Neural cell (in vitro differentiated cells): Measurements from ENCODE around the gene TSPAN18. TPM values are rescaled to one million over a fixed set of nuclear protein-coding genes. Genes with fewer than 3 reads are reported as not detected.

Source experiments
- H2AFZ ChIP-seq: fragments of 200-600, 300-800 bp; sonication (generic), shearing (Covaris generic); 2 replicates; pipeline ENCODE4 v1.6.0; 2014; ENCODE audit warnings: low read depth, mild to moderate bottlenecking, antibody characterized with exemption, low read length, moderate library complexity
- H3F3A ChIP-seq: fragments of 200-600 bp; shearing (Covaris generic); 2 replicates; pipeline ENCODE4 v1.6.1; 2016; ENCODE audit warnings: mild to moderate bottlenecking, moderate library complexity, mixed read lengths, antibody characterized with exemption, low read length; ENCODE audit not compliant: insufficient read depth, poor library complexity, severe bottlenecking
- H3K27ac ChIP-seq: fragments of 200-600, 300-800 bp; sonication (generic), shearing (Covaris generic); 2 replicates; pipeline ENCODE4 v1.5.1; 2014; ENCODE audit warnings: mild to moderate bottlenecking, low read length, moderate library complexity
- H3K27me3 ChIP-seq: fragments of 300-800, 200-600 bp; sonication (generic), shearing (Covaris generic); 2 replicates; pipeline ENCODE4 v1.6.0; 2014; ENCODE audit warnings: mild to moderate bottlenecking, low read depth, low read length, moderate library complexity; ENCODE audit not compliant: insufficient read depth
- H3K36me3 ChIP-seq: fragments of 300-800, 200-600 bp; sonication (generic), shearing (Covaris generic); 2 replicates; pipeline ENCODE4 v1.5.1; 2014; ENCODE audit warnings: mild to moderate bottlenecking, antibody characterized with exemption, low read length, moderate library complexity; ENCODE audit not compliant: insufficient read depth
- H3K4me2 ChIP-seq: fragments of 300-800, 200-600 bp; sonication (generic), shearing (Covaris generic); 2 replicates; pipeline ENCODE4 v1.6.0; 2014; ENCODE audit warnings: mild to moderate bottlenecking, low read length
- H3K4me3 ChIP-seq: fragments of 300-800, 200-600 bp; sonication (generic), shearing (Covaris generic); 2 replicates; pipeline ENCODE4 v1.5.1; 2014; ENCODE audit warnings: mild to moderate bottlenecking, low read length, moderate library complexity
- H3K79me2 ChIP-seq: fragments of 200-600 bp; shearing (Covaris generic); replicated peaks from 2 replicates; pipeline ENCODE4 v1.6.0; 2014; ENCODE audit warnings: mild to moderate bottlenecking, low read length, moderate library complexity; ENCODE audit not compliant: insufficient read depth
- H3K9ac ChIP-seq: fragments of 300-800, 200-600 bp; sonication (generic), shearing (Covaris generic); 2 replicates; pipeline ENCODE4 v1.6.1; 2016; ENCODE audit warnings: mild to moderate bottlenecking, low read length, mixed read lengths
- H3K9me2 ChIP-seq: fragments of 200-600 bp; shearing (Covaris generic); 2 replicates; pipeline ENCODE4 v1.6.1; 2016; ENCODE audit warnings: mild to moderate bottlenecking, low read length, mixed read lengths; ENCODE audit not compliant: insufficient read depth
- H3K9me3 ChIP-seq: fragments of 200-600, 300-800 bp; sonication (generic), shearing (Covaris generic); 2 replicates; pipeline ENCODE4 v1.6.1; 2016; ENCODE audit warnings: mild to moderate bottlenecking, mixed run types, low read length, moderate library complexity, mixed read lengths
- H4K20me1 ChIP-seq: fragments of 200-600 bp; shearing (Covaris generic); 2 replicates; pipeline ENCODE4 v1.6.1; 2016; ENCODE audit warnings: mild to moderate bottlenecking, mixed run types; ENCODE audit not compliant: insufficient read depth
- CTCF ChIP-seq: fragments of 450-650 bp; IDR thresholded peaks from 2 replicates; pipeline ENCODE4 v1.5.1; 2014; ENCODE audit warnings: antibody characterized with exemption, mild to moderate bottlenecking, moderate library complexity; ENCODE audit not compliant: poor library complexity, severe bottlenecking
- EP300 ChIP-seq: fragments of 450-650 bp; conservative IDR thresholded peaks from 2 replicates; pipeline ENCODE4 v1.6.1; 2014; ENCODE audit warnings: antibody characterized with exemption, mild to moderate bottlenecking, moderate library complexity; ENCODE audit not compliant: poor library complexity, severe bottlenecking
- EZH2 ChIP-seq: fragments of 200-600, 300-800 bp; shearing (Covaris generic), sonication (generic); IDR thresholded peaks from 2 replicates; pipeline ENCODE4 v1.6.1; 2014; ENCODE audit warnings: antibody characterized with exemption, low read length, borderline replicate concordance, mild to moderate bottlenecking; ENCODE audit not compliant: insufficient read depth, poor library complexity, severe bottlenecking
- MXI1 ChIP-seq: fragments of 450-650 bp; conservative IDR thresholded peaks from 2 replicates; pipeline ENCODE4 v1.6.1; 2014; ENCODE audit warnings: antibody characterized with exemption, mild to moderate bottlenecking; ENCODE audit not compliant: poor library complexity, severe bottlenecking
- POLR2AphosphoS5 ChIP-seq: IDR thresholded peaks from 2 replicates; pipeline ENCODE4 v1.6.1; 2012
- RAD21 ChIP-seq: fragments of 450-650 bp; conservative IDR thresholded peaks from 2 replicates; pipeline ENCODE4 v1.6.1; 2014; ENCODE audit warnings: antibody characterized with exemption, mild to moderate bottlenecking, moderate library complexity
- REST ChIP-seq: IDR thresholded peaks from 2 replicates; pipeline ENCODE4 v1.6.1; 2012; ENCODE audit warnings: borderline replicate concordance
- SMC3 ChIP-seq: fragments of 450-650 bp; conservative IDR thresholded peaks from 2 replicates; pipeline ENCODE4 v1.6.1; 2014; ENCODE audit warnings: antibody characterized with exemption, mild to moderate bottlenecking, moderate library complexity; ENCODE audit not compliant: poor library complexity
- TAF1 ChIP-seq: IDR thresholded peaks from 2 replicates; pipeline ENCODE4 v1.6.1; 2012; ENCODE audit warnings: low read depth
- polyA plus RNA-seq: library from polyadenylated mRNA; depleted of rRNA; stranded (reverse); fragments of >200 nt; gene quantifications from 2 replicates; pipeline ENCODE4 v1.2.3, GENCODE V29; 2014

The TSPAN18 gene
- polyA plus RNA-seq, 1 donor from 2014 or later: 8.4 TPM

GRCh38 chr11:44963136-44963535 is 236.4 kb downstream of the TSPAN18 start:
- TF ChIP-seq EZH2 (no peak), MXI1 (no peak), REST (no peak), SMC3 (no peak), TAF1 (no peak), RAD21 (no peak), EP300 (no peak), CTCF (no peak), POLR2AphosphoS5 (no peak)
- H3K27ac ChIP-seq: no peak overlapping the region
- no peaks in the 10 kb centered on the region for H3K9me3 ChIP-seq
- H3K9ac ChIP-seq: no peak overlapping the region
- no peaks in the 10 kb centered on the region for H3F3A ChIP-seq
- no peaks in the 10 kb centered on the region for H3K36me3 ChIP-seq
- H3K4me3 ChIP-seq: no peak overlapping the region
- no peaks in the 10 kb centered on the region for H3K27me3 ChIP-seq
- no peak overlapping the region for H3K4me2 ChIP-seq
- no peaks in the 10 kb centered on the region for H3K79me2 ChIP-seq
- H2AFZ ChIP-seq: no peak overlapping the region
- H4K20me1 ChIP-seq: no peaks in the 10 kb centered on the region
- no peaks in the 10 kb centered on the region for H3K9me2 ChIP-seq

- Histone ChIP-seq H3K4me2 (no peak overlapping the region), H3K4me3 (no peak overlapping the region), H3K9ac (no peak overlapping the region), H2AFZ (no peak overlapping the region), H3K27ac (no peak overlapping the region), H3K9me2 (no peaks in the 10 kb centered on the region), H3K27me3 (no peaks in the 10 kb centered on the region), H4K20me1 (no peaks in the 10 kb centered on the region), H3K36me3 (no peaks in the 10 kb centered on the region), H3K9me3 (no peaks in the 10 kb centered on the region), H3K79me2 (no peaks in the 10 kb centered on the region), H3F3A (no peaks in the 10 kb centered on the region)
- TF ChIP-seq CTCF (no peak), MXI1 (no peak), EZH2 (no peak), TAF1 (no peak), RAD21 (no peak), SMC3 (no peak), POLR2AphosphoS5 (no peak), REST (no peak), EP300 (no peak)
These were observed 237.2 kb downstream of the TSPAN18 start for GRCh38 chr11:44963948-44964347.
